Smooth muscle cell (in vitro differentiated cells): ENCODE results near the gene HCFC1R1. TPM values are rescaled to one million over a fixed set of nuclear protein-coding genes. Genes with fewer than 3 reads are reported as not detected.

Experiments
- DNase-seq: peaks from one replicate; lab custom pipeline; 2025; ENCODE audit not compliant: unreplicated experiment; lab: John Stamatoyannopoulos, UW
- H2AFZ ChIP-seq: fragments of 200-600 bp; sonication (generic); 2 replicates; pipeline ENCODE4 v1.6.0; 2016; ENCODE audit warnings: antibody characterized with exemption, low read depth, mild to moderate bottlenecking
- H3F3A ChIP-seq: fragments of 200-600 bp; sonication (generic); 2 replicates; pipeline ENCODE4 v1.6.0; 2017; ENCODE audit warnings: antibody characterized with exemption, low read depth
- H3K27ac ChIP-seq: fragments of 200-600 bp; sonication (generic); 2 replicates; pipeline ENCODE4 v1.5.1; 2016; ENCODE audit warnings: low read depth, mild to moderate bottlenecking
- H3K27me3 ChIP-seq: fragments of 200-600 bp; sonication (generic); 2 replicates; pipeline ENCODE4 v1.6.1; 2016; ENCODE audit warnings: low read depth, mild to moderate bottlenecking
- H3K36me3 ChIP-seq: fragments of 200-600 bp; sonication (generic); 2 replicates; pipeline ENCODE4 v1.5.1; 2016; ENCODE audit warnings: low read depth
- H3K4me1 ChIP-seq: fragments of 200-600 bp; sonication (generic); 2 replicates; pipeline ENCODE4 v1.5.1; 2016; ENCODE audit warnings: low read depth
- H3K4me2 ChIP-seq: fragments of 200-600 bp; sonication (generic); 2 replicates; pipeline ENCODE4 v1.6.0; 2016; ENCODE audit warnings: mild to moderate bottlenecking
- H3K4me3 ChIP-seq: fragments of 200-600 bp; sonication (generic); 2 replicates; pipeline ENCODE4 v1.5.1; 2016; ENCODE audit warnings: mild to moderate bottlenecking
- H3K79me2 ChIP-seq: fragments of 200-600 bp; sonication (generic); 2 replicates; pipeline ENCODE4 v1.6.0; 2016; ENCODE audit warnings: low read depth, mild to moderate bottlenecking
- H3K9ac ChIP-seq: fragments of 200-600 bp; sonication (generic); 2 replicates; pipeline ENCODE4 v1.6.0; 2016; ENCODE audit warnings: low read depth
- H3K9me3 ChIP-seq: fragments of 200-600 bp; sonication (generic); replicated peaks from 2 replicates; pipeline ENCODE4 v1.5.1; 2016; ENCODE audit warnings: low read depth
- H4K20me1 ChIP-seq: fragments of 200-600 bp; sonication (generic); 2 replicates; pipeline ENCODE4 v1.6.0; 2016; ENCODE audit warnings: low read depth
- CTCF ChIP-seq: fragments of 200-600 bp; sonication (generic); IDR thresholded peaks from 2 replicates; pipeline ENCODE4 v1.5.1; 2017; ENCODE audit warnings: borderline replicate concordance, mild to moderate bottlenecking, antibody characterized with exemption; ENCODE audit not compliant: insufficient read depth, poor library complexity, severe bottlenecking
- WGBS: methylation state at CpG from one replicate; pipeline ENCODE4 v1.1.7; 2016; ENCODE audit warnings: low lambda C conversion rate; 5-methylcytosine and 5-hydroxymethylcytosine counted together
- polyA plus RNA-seq: library from polyadenylated mRNA; unstranded; fragments of >200 nt; fragmentation: Nextera tagmentation; extraction: Ambion mirVana; gene quantifications from 2 replicates; pipeline ENCODE4 v1.2.1, GENCODE V29; 2016
- total RNA-seq: library from RNA; depleted of rRNA; stranded (reverse); fragments of >200 nt; gene quantifications from 2 replicates; pipeline ENCODE4 v1.2.3, GENCODE V29; 2014

The HCFC1R1 gene
- total and polyA plus RNA-seq, 2 experiments from 2014 or later, result 63.3 to 337 TPM

- Histone ChIP-seq H3K4me2 (peak within 1 kb of the TSS; percentile 77), H3K36me3 (no peaks in the 10 kb centered on the region), H3F3A (peaks cover 16% of the 10 kb centered on the region), H3K9me3 (no peaks in the 10 kb centered on the region), H3K27me3 (peaks cover 16% of the 10 kb centered on the region), H3K27ac (peak within 1 kb of the TSS; percentile 40), H3K79me2 (no peaks in the 10 kb centered on the region), H3K4me1 (peaks cover 20% of the 10 kb centered on the region), H2AFZ (no peak within 1 kb of the TSS), H3K9ac (peak within 1 kb of the TSS; percentile 50), H3K4me3 (peak within 1 kb of the TSS; percentile 43), H4K20me1 (peaks cover 10% of the 10 kb centered on the region)
- DNase-seq, result no peak
- peak; percentile 39 for TF ChIP-seq CTCF
- 3% methylated on average over 37 of the region's 52 CpGs for WGBS
Observed at GRCh38 chr16:3017794-3018506, 5.8 kb downstream of the HCFC1R1 start, which contains the start of gene CLDN6. TSS of gene CLDN6 (minus strand) at chr16:3018183. CDS start at chr16:3016021, 2,162 bp downstream.

- peaks cover 22% of the 10 kb centered on the region for H3K27me3 ChIP-seq
- H3K4me1 ChIP-seq, result peaks cover 20% of the 10 kb centered on the region
- H3K9me3 ChIP-seq, result no peaks in the 10 kb centered on the region
- peak overlapping the region; percentile 40 for H3K27ac ChIP-seq
- H3K79me2 ChIP-seq, result no peaks in the 10 kb centered on the region
- peak overlapping the region; percentile 43 for H3K4me3 ChIP-seq
- no peaks in the 10 kb centered on the region for H3K36me3 ChIP-seq
- peaks cover 10% of the 10 kb centered on the region for H4K20me1 ChIP-seq
- peak overlapping the region; percentile 77 for H3K4me2 ChIP-seq
- H2AFZ ChIP-seq, result no peak overlapping the region
- peak overlapping the region; percentile 21 for H3K9ac ChIP-seq
- DNase-seq, result no peak
- peaks cover 16% of the 10 kb centered on the region for H3F3A ChIP-seq
- WGBS, result 20% methylated on average over 20 of the region's 20 CpGs
- no peak for TF ChIP-seq CTCF
Observed at GRCh38 chr16:3017344-3017743, 6.4 kb downstream of the HCFC1R1 start.

GRCh38 chr16:3015865-3016521 lies 7.7 kb downstream of the HCFC1R1 start:
- Histone ChIP-seq H2AFZ (no peak overlapping the region), H4K20me1 (peaks cover 5% of the 10 kb centered on the region), H3K9ac (no peak overlapping the region), H3K27me3 (peaks cover 34% of the 10 kb centered on the region), H3K79me2 (no peaks in the 10 kb centered on the region), H3K27ac (no peak overlapping the region), H3K4me1 (peaks cover 20% of the 10 kb centered on the region), H3F3A (peaks cover 16% of the 10 kb centered on the region), H3K4me3 (no peak overlapping the region), H3K4me2 (no peak overlapping the region), H3K36me3 (no peaks in the 10 kb centered on the region), H3K9me3 (no peaks in the 10 kb centered on the region)
- DNase-seq, result no peak
- 77% methylated on average over 13 of the region's 13 CpGs for WGBS
- TF ChIP-seq CTCF, result no peak

GRCh38 chr16:3014971-3015370 lies 8.8 kb downstream of the HCFC1R1 start:
- H3K9ac ChIP-seq, result no peak overlapping the region
- H3K27ac ChIP-seq, result no peak overlapping the region
- H3K4me3 ChIP-seq, result no peak overlapping the region
- no peaks in the 10 kb centered on the region for H3K79me2 ChIP-seq
- H3K36me3 ChIP-seq, result no peaks in the 10 kb centered on the region
- peaks cover 4% of the 10 kb centered on the region for H4K20me1 ChIP-seq
- no peak for TF ChIP-seq CTCF
- H3K4me2 ChIP-seq, result no peak overlapping the region
- peaks cover 37% of the 10 kb centered on the region for H3K27me3 ChIP-seq
- WGBS, result 95% methylated on average over 6 of the region's 6 CpGs
- DNase-seq, result no peak
- H3F3A ChIP-seq, result peaks cover 16% of the 10 kb centered on the region
- no peak overlapping the region for H2AFZ ChIP-seq
- H3K9me3 ChIP-seq, result no peaks in the 10 kb centered on the region
- peaks cover 23% of the 10 kb centered on the region for H3K4me1 ChIP-seq
